Uterus (tissue), 4 donors: ENCODE measurements around the gene LRSAM1. TPM values are rescaled to one million over a fixed set of nuclear protein-coding genes. Genes with fewer than 3 reads are reported as not detected.

Source experiments
- DNase-seq, 2 donors: peaks; one replicate each; pipeline ENCODE4 v3.0.0-alpha.2; 2019 to 2020
- H3K27ac ChIP-seq, 2 donors: fragments of 200-600 bp; sonication (generic); 1 replicate in 1 of 2; 2 replicates in 1 of 2; pipeline ENCODE4 v1.5.1; 2016 to 2018
- H3K27me3 ChIP-seq, 2 donors: fragments of 200-600 bp; sonication (generic); one replicate each; pipeline ENCODE4 v1.5.1; 2018 to 2019; ENCODE audit warnings: control low read depth in 1 of 2
- H3K36me3 ChIP-seq, 2 donors: fragments of 200-600 bp; sonication (generic); one replicate each; pipeline ENCODE4 v1.5.1; 2019; ENCODE audit warnings: control low read depth in 1 of 2
- H3K4me1 ChIP-seq, 2 donors: fragments of 200-600 bp; sonication (generic); one replicate each; pipeline ENCODE4 v1.5.1; 2018 to 2019; ENCODE audit warnings: control low read depth in 1 of 2
- H3K4me3 ChIP-seq, 2 donors: fragments of 200-600 bp; sonication (generic); 1 replicate in 1 of 2; 2 replicates in 1 of 2; pipeline ENCODE4 v1.5.1; 2018 to 2019; ENCODE audit warnings: mild to moderate bottlenecking in 1 of 2
- H3K9me3 ChIP-seq, 2 donors: fragments of 200-600 bp; sonication (generic); one replicate each; pipeline ENCODE4 v1.5.1; 2019; ENCODE audit warnings: control low read depth in 1 of 2
- POLR2A ChIP-seq, 2 donors: fragments of 450-650 bp; IDR thresholded peaks; one replicate each; pipeline ENCODE4 v1.6.1; 2016; ENCODE audit warnings: antibody characterized with exemption in 2 of 2, mild to moderate bottlenecking in 1 of 2, moderate library complexity in 1 of 2
- intact Hi-C: fragments of 100-400 bp; cut with DNase I; formaldehyde crosslinking; loops from one replicate; pipeline ENCODE4 v1.15.1; 2023; ENCODE audit warnings: low total_unique reads
- total RNA-seq, 4 donors: library from RNA; depleted of rRNA in 3 of 4; stranded (reverse); fragments of >200 nt in 3 of 4; gene quantifications; one replicate each; pipeline versions ENCODE4 v1.1.0 to v1.2.4, GENCODE V29; 2014 to 2023
- TF ChIP-seq, protein P1 (sequence below), 4 experiments: fragments of 200-600 bp in 2 of 4; fragments of 450-650 bp in 2 of 4; sonication (generic) in 2 of 4; IDR thresholded peaks; one replicate each; pipeline ENCODE4 v1.5.1; 2016 to 2019; ENCODE audit warnings: antibody characterized with exemption in 4 of 4, mild to moderate bottlenecking in 2 of 4, moderate library complexity in 1 of 4
- donor health status: DM: yes; HTN: yes; CAD: no.

LRSAM1 gene
- total RNA-seq, 4 donors from 2014 or later, result 6.5 to 25.9 (median 11.3) TPM

DNA sequence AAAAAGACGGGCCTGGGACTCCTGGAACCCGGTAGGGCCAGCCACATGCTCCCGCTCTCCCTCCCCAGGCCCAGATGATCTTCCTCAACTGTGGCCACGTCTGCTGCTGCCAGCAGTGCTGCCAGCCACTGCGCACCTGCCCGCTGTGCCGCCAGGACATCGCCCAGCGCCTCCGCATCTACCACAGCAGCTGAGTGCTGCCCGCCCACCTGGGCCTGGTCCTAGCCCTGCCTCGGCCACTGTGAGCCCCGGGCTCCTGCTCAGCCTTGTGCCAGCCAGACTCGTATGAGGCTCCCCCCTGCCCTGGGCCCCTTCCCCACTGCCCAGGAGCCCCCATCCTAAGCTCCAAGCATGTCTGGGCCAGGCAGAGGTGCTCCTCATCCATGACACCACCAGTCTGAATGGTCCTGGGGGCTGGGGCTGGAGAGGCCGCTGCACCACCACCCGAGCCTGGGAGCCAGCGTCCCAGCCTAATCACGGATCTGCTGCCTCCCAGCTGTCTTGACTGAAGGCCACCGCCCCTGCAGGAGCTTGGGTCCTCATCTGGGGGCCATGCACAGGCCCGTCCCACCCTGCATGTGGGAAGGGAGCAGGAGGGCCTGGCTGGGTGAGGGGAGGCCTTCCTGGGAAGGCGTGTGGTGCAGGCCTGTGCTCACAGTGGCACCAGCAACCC, 51.5 kb downstream of the LRSAM1 start:
- TF ChIP-seq, protein P1, sequence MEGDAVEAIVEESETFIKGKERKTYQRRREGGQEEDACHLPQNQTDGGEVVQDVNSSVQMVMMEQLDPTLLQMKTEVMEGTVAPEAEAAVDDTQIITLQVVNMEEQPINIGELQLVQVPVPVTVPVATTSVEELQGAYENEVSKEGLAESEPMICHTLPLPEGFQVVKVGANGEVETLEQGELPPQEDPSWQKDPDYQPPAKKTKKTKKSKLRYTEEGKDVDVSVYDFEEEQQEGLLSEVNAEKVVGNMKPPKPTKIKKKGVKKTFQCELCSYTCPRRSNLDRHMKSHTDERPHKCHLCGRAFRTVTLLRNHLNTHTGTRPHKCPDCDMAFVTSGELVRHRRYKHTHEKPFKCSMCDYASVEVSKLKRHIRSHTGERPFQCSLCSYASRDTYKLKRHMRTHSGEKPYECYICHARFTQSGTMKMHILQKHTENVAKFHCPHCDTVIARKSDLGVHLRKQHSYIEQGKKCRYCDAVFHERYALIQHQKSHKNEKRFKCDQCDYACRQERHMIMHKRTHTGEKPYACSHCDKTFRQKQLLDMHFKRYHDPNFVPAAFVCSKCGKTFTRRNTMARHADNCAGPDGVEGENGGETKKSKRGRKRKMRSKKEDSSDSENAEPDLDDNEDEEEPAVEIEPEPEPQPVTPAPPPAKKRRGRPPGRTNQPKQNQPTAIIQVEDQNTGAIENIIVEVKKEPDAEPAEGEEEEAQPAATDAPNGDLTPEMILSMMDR (IDR thresholded peaks at IDR 0.05), result no peak
- TF ChIP-seq POLR2A (IDR thresholded peaks at IDR 0.05), result no peak
- H3K36me3 ChIP-seq, result no peaks in the 10 kb centered on the region
- intact Hi-C loops, result loop anchor here (10.0 kb wide), 1 partner anchor 422 kb away; no protein-coding TSS in a partner anchor

DNA sequence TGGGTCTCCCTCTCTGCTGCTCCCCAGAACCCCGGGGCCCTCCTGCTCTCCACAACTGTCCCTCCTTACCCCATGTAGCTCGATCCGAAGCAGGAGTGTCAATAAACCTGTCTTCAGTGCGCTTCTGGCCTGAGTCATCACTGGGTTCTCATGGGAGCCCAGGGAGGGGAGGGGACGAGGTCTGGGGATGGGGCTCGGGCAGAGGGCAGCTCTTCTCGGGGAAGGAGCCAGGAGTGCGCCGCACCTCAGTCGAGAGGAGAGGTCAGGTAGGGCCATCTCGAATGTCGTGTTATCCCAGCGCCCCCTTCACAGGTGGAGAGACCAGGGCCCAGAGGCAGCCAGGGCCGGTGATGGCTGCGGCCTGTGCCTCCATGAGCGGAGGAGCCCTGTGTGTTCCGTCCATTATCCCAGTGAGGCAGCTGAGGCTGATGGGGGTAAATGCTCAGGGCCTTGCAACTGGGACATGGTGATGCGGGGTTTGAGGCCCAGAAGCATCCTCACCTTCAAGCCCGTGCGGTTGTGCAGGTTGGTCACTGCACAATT, 52.1 kb downstream of the LRSAM1 start:
- Histone ChIP-seq H3K9me3 (no peaks in the 10 kb centered on the region), H3K36me3 (no peaks in the 10 kb centered on the region), H3K27ac (no peak overlapping the region), H3K4me1 (no peaks in the 10 kb centered on the region), H3K4me3 (no peak overlapping the region), H3K27me3 (no peaks in the 10 kb centered on the region)
- intact Hi-C loops, result loop anchor here (10.0 kb wide), 1 partner anchor 421 kb away; no protein-coding TSS in a partner anchor
- TF ChIP-seq POLR2A (IDR thresholded peaks at IDR 0.05), result no peak
- TF ChIP-seq, protein P1 (IDR thresholded peaks at IDR 0.05), result no peak
- no peak for DNase-seq

More for the DNA sequence above, 51.5 kb downstream of the LRSAM1 start:
- Histone ChIP-seq H3K27ac (no peak overlapping the region), H3K27me3 (no peaks in the 10 kb centered on the region), H3K4me1 (no peaks in the 10 kb centered on the region), H3K9me3 (no peaks in the 10 kb centered on the region), H3K4me3 (no peak overlapping the region)
- no peak for DNase-seq

DNA sequence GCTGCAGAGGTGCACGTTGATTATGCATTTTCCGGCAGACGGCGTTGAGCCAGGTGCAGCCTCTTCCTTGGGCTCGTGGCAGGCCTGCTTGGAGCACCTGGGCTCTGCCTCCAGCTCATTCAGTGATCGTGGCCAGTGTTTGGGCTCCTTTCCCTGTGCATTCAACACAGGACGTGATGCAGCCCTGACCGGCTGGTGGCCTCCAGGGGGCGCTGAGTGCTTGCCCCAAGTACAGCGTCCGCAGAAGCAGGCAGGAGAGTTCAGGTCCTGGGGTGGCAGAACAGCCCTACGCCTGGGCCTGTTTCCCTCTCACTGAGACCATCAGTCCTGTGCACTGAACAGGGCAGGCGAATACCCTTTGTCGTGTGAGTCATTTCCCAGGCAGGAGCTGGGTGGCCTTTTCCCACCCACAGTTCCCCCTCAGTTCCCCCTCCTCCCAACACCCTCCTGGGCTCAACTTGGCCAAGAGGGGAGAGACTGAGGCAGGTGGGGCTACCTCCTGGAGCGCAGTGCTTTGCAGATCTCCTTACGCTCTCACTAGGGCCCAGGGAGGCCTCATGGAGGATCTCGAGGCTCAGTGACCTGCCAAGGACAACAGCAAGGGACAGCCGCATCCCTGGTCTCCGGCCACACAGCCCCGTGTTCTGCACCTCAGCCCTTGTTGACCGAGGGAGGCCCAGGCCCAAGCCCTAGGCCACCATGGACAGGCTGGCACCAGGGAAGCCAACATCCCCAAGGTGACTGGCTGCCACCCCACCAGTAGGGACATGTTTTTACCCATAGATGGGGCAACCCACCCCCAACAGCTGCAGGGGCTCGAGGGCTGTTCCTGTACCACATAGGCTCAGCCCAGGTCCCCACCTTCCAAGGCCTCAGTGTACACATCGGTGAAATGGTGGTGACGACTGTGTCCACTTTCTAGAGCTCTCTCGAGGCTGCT, 52.9 kb downstream of the LRSAM1 start:
- no peaks in the 10 kb centered on the region for H3K9me3 ChIP-seq
- peak overlapping the region in 1 of 2 donors; percentile 6 for H3K27ac ChIP-seq
- intact Hi-C loops, result loop anchor here (10.0 kb wide), 1 partner anchor 421 kb away; no protein-coding TSS in a partner anchor
- no peaks in the 10 kb centered on the region for H3K4me1 ChIP-seq
- H3K27me3 ChIP-seq, result no peaks in the 10 kb centered on the region
- peak; percentile 84 to 85 for DNase-seq
- no peak overlapping the region for H3K4me3 ChIP-seq
- TF ChIP-seq POLR2A (IDR thresholded peaks at IDR 0.05), result no peak
- TF ChIP-seq, protein P1 (IDR thresholded peaks at IDR 0.05), result peak; percentile 83 to 95 (median 90)
- no peaks in the 10 kb centered on the region for H3K36me3 ChIP-seq

DNA sequence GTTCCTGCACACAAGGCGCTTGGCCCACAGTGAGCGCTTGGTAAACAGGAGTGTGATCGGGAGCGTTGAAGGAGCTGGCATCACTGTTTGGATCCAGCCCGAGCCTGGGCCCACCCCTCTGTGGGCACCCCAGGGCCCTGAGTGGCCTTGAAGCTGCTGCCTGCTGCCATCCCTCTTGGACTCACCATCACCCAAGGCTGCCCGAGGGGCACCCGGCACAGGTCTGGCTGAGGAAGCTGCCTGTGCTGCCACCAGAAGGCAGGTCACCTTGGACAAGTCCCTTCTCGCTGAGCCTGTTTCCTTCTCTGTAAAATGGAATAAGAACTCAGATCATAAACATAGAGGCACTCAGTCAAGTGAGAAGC, 53.6 kb downstream of the LRSAM1 start:
- Histone ChIP-seq H3K36me3 (no peaks in the 10 kb centered on the region), H3K4me3 (no peak overlapping the region), H3K27ac (no peak overlapping the region), H3K4me1 (no peaks in the 10 kb centered on the region), H3K27me3 (no peaks in the 10 kb centered on the region), H3K9me3 (no peaks in the 10 kb centered on the region)
- no peak for DNase-seq
- intact Hi-C loops, result loop anchor here (10.0 kb wide), 1 partner anchor 420 kb away; no protein-coding TSS in a partner anchor
- TF ChIP-seq POLR2A (IDR thresholded peaks at IDR 0.05), result no peak
- TF ChIP-seq, protein P1 (IDR thresholded peaks at IDR 0.05), result no peak
